ENCODE data around the gene CAV1.

Gene CAV1

DNA sequence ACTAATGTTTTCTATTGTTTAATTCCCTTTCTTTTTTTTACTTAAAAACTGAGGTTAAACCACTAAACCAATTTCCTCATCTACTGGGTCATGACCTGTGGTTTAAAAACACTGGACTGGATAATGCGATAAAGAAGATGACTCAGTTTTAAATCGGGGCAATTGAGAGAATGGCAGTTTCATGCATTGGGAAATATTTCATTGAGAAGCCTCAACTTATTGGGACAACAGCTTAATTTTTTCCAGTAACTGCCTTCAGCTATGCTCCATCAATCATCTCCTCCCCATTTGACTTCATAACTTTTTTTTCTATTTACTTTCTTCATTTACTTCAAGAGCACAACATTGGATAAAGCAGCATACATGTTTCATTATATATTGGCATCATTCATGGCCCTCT, 85.4 kb downstream of the CAV1 start:
- DNase-seq (ENCODE audit: low read depth in 4 of 4, low spot score in 1 of 4): no peak

DNA sequence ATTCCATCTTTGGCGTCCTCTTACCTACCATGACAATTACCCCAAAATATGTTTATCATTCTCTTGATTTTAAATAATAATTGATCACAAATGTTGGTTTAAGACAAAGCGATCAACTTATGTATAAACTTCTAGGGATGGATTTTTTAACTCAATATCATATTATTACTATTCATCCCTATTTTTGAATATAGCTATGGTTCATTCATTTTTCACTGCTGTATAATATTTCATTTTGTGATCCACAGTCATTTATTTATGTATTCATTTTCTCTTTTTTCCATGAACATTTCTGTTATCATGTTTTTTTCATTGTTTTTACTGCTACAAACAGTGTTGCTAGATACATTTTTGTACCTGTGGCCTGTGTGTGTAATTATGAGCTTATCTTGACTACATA, 85.9 kb downstream of the CAV1 start:
- DNase-seq (ENCODE audit: low read depth in 4 of 4, low spot score in 1 of 4): no peak
